HepG2 (cell line): ENCODE results near the gene BPIFB6. TPM values are rescaled to one million over a fixed set of nuclear protein-coding genes. Genes with fewer than 3 reads are reported as not detected.

Source experiments
- AGO1 ChIP-seq: fragments of 200-400 bp; formaldehyde crosslinking; IDR thresholded peaks from 2 replicates; pipeline ENCODE4 v1.6.1; 2017; ENCODE audit warnings: mild to moderate bottlenecking, low read depth, low read length, moderate library complexity; ENCODE audit not compliant: poor library complexity, severe bottlenecking
- ARID3A ChIP-seq: IDR thresholded peaks from 2 replicates; pipeline ENCODE4 v1.6.1; 2012; ENCODE audit warnings: low read depth, low read length, improper control_type of control experiment
- HES4 ChIP-seq: sonication (generic); formaldehyde crosslinking; IDR thresholded peaks from 2 replicates; pipeline ENCODE4 v1.9.0; 2021; ENCODE audit warnings: mild to moderate bottlenecking, missing genetic modification reagents, borderline replicate concordance
- HMG20A ChIP-seq: IDR thresholded peaks from 2 replicates; pipeline ENCODE4 v1.6.1; 2016; ENCODE audit warnings: borderline replicate concordance
- MLLT10 ChIP-seq: sonication (generic); formaldehyde crosslinking; IDR thresholded peaks from 2 replicates; pipeline ENCODE4 v1.4.0; 2020; ENCODE audit warnings: missing genetic modification reagents
- MTA3 ChIP-seq: sonication (generic); formaldehyde crosslinking; IDR thresholded peaks from 2 replicates; pipeline ENCODE4 v1.4.0; 2020; ENCODE audit warnings: missing genetic modification reagents
- NKX3-1 ChIP-seq: sonication (generic); formaldehyde crosslinking; IDR thresholded peaks from 2 replicates; pipeline ENCODE4 v1.5.0; 2020; ENCODE audit warnings: missing genetic modification reagents
- ONECUT2 ChIP-seq: sonication (generic); formaldehyde crosslinking; IDR thresholded peaks from 2 replicates; pipeline ENCODE4 v1.4.0; 2020; ENCODE audit warnings: missing genetic modification reagents
- SMAD1 ChIP-seq: sonication (generic); formaldehyde crosslinking; IDR thresholded peaks from 2 replicates; pipeline ENCODE4 v1.4.0; 2020; ENCODE audit warnings: missing genetic modification reagents, low read depth, mild to moderate bottlenecking, borderline replicate concordance
- ZMYM2 ChIP-seq: sonication (generic); formaldehyde crosslinking; IDR thresholded peaks from 2 replicates; pipeline ENCODE4 v1.8.0; 2022; ENCODE audit warnings: mild to moderate bottlenecking, missing genetic modification reagents
- ZNF18 ChIP-seq: sonication (generic); formaldehyde crosslinking; IDR thresholded peaks from 2 replicates; pipeline ENCODE4 v1.8.0; 2022; ENCODE audit warnings: mild to moderate bottlenecking, missing genetic modification reagents; ENCODE audit not compliant: insufficient replicate concordance
- ZNF296 ChIP-seq: sonication (generic); formaldehyde crosslinking; conservative IDR thresholded peaks from 2 replicates; pipeline ENCODE4 v1.5.0; 2020; ENCODE audit warnings: mild to moderate bottlenecking, missing genetic modification reagents
- ZNF510 ChIP-seq: sonication (generic); formaldehyde crosslinking; IDR thresholded peaks from 2 replicates; pipeline ENCODE4 v1.4.0; 2020; ENCODE audit warnings: low read depth, mild to moderate bottlenecking, missing genetic modification reagents
- ZNF878 ChIP-seq: sonication (generic); formaldehyde crosslinking; IDR thresholded peaks from 2 replicates; pipeline ENCODE4 v1.8.1; 2023; ENCODE audit warnings: mild to moderate bottlenecking, missing genetic modification reagents, moderate library complexity
- ZSCAN5A ChIP-seq: sonication (generic); formaldehyde crosslinking; IDR thresholded peaks from 2 replicates; pipeline ENCODE4 v1.8.0; 2022; ENCODE audit warnings: mild to moderate bottlenecking, missing genetic modification reagents, borderline replicate concordance
- polyA plus RNA-seq, 8 experiments: library from polyadenylated mRNA; depleted of rRNA in 3 of 8; stranded (reverse) in 7 of 8; unstranded in 1 of 8; fragments of >200 nt; fragmentation: Illumina TruSeq in 4 of 8; extraction: Trizol in 4 of 8; gene quantifications; 2 replicates each; pipeline versions ENCODE4 v1.2.1 to v1.2.3, GENCODE V29; 2011 to 2016; ENCODE audit warnings: low read depth in 4 of 8, missing spikeins in 1 of 8, mixed read lengths in 1 of 8; ENCODE audit not compliant: insufficient read depth in 1 of 8
- total RNA-seq, 5 experiments: library from RNA; depleted of rRNA; stranded (reverse); fragments of >200 nt; fragmentation: Illumina TruSeq; extraction: Trizol; gene quantifications; 2 replicates each; pipeline ENCODE4 v1.2.3, GENCODE V29; 2016; ENCODE audit warnings: low read depth in 1 of 5
- TF ChIP-seq, protein P1 (sequence below): sonication (generic); formaldehyde crosslinking; IDR thresholded peaks from 2 replicates; pipeline ENCODE4 v1.5.0; 2020; ENCODE audit warnings: mild to moderate bottlenecking, missing genetic modification reagents
- TF ChIP-seq, protein P2 (sequence below): sonication (generic); formaldehyde crosslinking; conservative IDR thresholded peaks from 2 replicates; pipeline ENCODE4 v1.4.0; 2020; ENCODE audit warnings: missing genetic modification reagents

BPIFB6 gene
- total and polyA plus RNA-seq, 2 of the 13 experiments (the other 11 are each of a cell fraction or from before 2014, with no cell fraction given), result 0.13 to 1.7 TPM

GRCh38 chr20:33009214-33010132 is 22.0 kb upstream of the BPIFB6 start (continued):
- TF ChIP-seq MTA3 (no peak), AGO1 (no peak), SMAD1 (CRISPR knock-in tag) (peak; percentile 99), ARID3A (no peak; the same call in 1 of the 2 replicates), ZNF296 (peak; percentile 93), HMG20A (peak; percentile 92), ZNF18 (CRISPR knock-in tag) (peak; percentile 97), ZNF878 (CRISPR knock-in tag) (peak; percentile 99; the same call in 1 of the 2 replicates), ZSCAN5A (CRISPR knock-in tag) (peak; percentile 93; the same call in 1 of the 2 replicates), ZMYM2 (CRISPR knock-in tag) (peak; percentile 89), NKX3-1 (CRISPR knock-in tag) (no peak), HES4 (CRISPR knock-in tag) (0 out of 2 replicates have a peak, but pooled peaks have one; percentile 71), ZNF510 (CRISPR knock-in tag) (peak; percentile 100), ONECUT2 (CRISPR knock-in tag) (no peak), MLLT10 (CRISPR knock-in tag) (no peak)
- TF ChIP-seq, protein P1, sequence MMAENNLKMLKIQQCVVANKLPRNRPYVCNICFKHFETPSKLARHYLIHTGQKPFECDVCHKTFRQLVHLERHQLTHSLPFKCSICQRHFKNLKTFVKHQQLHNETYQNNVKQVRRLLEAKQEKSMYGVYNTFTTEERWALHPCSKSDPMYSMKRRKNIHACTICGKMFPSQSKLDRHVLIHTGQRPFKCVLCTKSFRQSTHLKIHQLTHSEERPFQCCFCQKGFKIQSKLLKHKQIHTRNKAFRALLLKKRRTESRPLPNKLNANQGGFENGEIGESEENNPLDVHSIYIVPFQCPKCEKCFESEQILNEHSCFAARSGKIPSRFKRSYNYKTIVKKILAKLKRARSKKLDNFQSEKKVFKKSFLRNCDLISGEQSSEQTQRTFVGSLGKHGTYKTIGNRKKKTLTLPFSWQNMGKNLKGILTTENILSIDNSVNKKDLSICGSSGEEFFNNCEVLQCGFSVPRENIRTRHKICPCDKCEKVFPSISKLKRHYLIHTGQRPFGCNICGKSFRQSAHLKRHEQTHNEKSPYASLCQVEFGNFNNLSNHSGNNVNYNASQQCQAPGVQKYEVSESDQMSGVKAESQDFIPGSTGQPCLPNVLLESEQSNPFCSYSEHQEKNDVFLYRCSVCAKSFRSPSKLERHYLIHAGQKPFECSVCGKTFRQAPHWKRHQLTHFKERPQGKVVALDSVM (CRISPR knock-in tag), result peak; percentile 55; the same call in 1 of the 2 replicates
- TF ChIP-seq, protein P2, sequence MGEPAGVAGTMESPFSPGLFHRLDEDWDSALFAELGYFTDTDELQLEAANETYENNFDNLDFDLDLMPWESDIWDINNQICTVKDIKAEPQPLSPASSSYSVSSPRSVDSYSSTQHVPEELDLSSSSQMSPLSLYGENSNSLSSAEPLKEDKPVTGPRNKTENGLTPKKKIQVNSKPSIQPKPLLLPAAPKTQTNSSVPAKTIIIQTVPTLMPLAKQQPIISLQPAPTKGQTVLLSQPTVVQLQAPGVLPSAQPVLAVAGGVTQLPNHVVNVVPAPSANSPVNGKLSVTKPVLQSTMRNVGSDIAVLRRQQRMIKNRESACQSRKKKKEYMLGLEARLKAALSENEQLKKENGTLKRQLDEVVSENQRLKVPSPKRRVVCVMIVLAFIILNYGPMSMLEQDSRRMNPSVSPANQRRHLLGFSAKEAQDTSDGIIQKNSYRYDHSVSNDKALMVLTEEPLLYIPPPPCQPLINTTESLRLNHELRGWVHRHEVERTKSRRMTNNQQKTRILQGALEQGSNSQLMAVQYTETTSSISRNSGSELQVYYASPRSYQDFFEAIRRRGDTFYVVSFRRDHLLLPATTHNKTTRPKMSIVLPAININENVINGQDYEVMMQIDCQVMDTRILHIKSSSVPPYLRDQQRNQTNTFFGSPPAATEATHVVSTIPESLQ (CRISPR knock-in tag), result no peak
